Parathyroid adenoma (tissue), 2 donors: Measurements from ENCODE around the gene HHIPL1.

Experiments
- H2AFZ ChIP-seq: fragments of 300-600 bp; sonication (generic); one replicate; pipeline ENCODE4 v1.7.0; 2017; ENCODE audit warnings: antibody characterized with exemption, mild to moderate bottlenecking
- H3K27ac ChIP-seq: fragments of 300-600 bp; sonication (generic); one replicate; pipeline ENCODE4 v1.7.0; 2017
- H3K27me3 ChIP-seq: fragments of 300-600 bp; sonication (generic); one replicate; pipeline ENCODE4 v1.7.0; 2017; ENCODE audit warnings: low read length; ENCODE audit not compliant: control insufficient read depth, insufficient read depth
- H3K36me3 ChIP-seq: fragments of 300-600 bp; sonication (generic); one replicate; pipeline ENCODE4 v1.7.0; 2017; ENCODE audit warnings: low read length; ENCODE audit not compliant: control insufficient read depth, insufficient read depth
- H3K4me1 ChIP-seq: fragments of 300-600 bp; sonication (generic); one replicate; pipeline ENCODE4 v1.7.0; 2017; ENCODE audit warnings: control low read depth
- H3K4me2 ChIP-seq: fragments of 300-600 bp; sonication (generic); one replicate; pipeline ENCODE4 v1.7.0; 2017; ENCODE audit warnings: low read length
- H3K4me3 ChIP-seq: fragments of 300-600 bp; sonication (generic); one replicate; pipeline ENCODE4 v1.7.0; 2017; ENCODE audit warnings: low read depth, low read length
- H3K79me2 ChIP-seq: fragments of 300-600 bp; sonication (generic); one replicate; pipeline ENCODE4 v1.7.0; 2017; ENCODE audit warnings: control low read depth
- H3K9ac ChIP-seq: fragments of 300-600 bp; sonication (generic); one replicate; pipeline ENCODE4 v1.7.0; 2017; ENCODE audit warnings: mild to moderate bottlenecking
- H3K9me3 ChIP-seq: fragments of 300-600 bp; sonication (generic); one replicate; pipeline ENCODE4 v1.7.0; 2017; ENCODE audit warnings: low read length; ENCODE audit not compliant: control insufficient read depth
- CTCF ChIP-seq: fragments of 300-600 bp; sonication (generic); IDR thresholded peaks from one replicate; pipeline ENCODE4 v1.7.0; 2017; ENCODE audit warnings: antibody characterized with exemption, mild to moderate bottlenecking
- donor health status: primary hyperparathyroidism.

Gene HHIPL1

GRCh38 chr14:99674064-99674650 is 29.2 kb downstream of the HHIPL1 start:
- Histone ChIP-seq H3K27me3 (no peaks in the 10 kb centered on the region), H3K9ac (no peak overlapping the region), H3K36me3 (no peaks in the 10 kb centered on the region), H3K79me2 (no peaks in the 10 kb centered on the region), H3K4me1 (no peaks in the 10 kb centered on the region), H3K27ac (no peak overlapping the region), H3K4me2 (no peak overlapping the region), H2AFZ (no peak overlapping the region), H3K9me3 (no peaks in the 10 kb centered on the region), H3K4me3 (no peak overlapping the region)
- TF ChIP-seq CTCF: no peak

GRCh38 chr14:99674776-99675381 is 29.9 kb downstream of the HHIPL1 start:
- H3K79me2 ChIP-seq: no peaks in the 10 kb centered on the region
- H3K27me3 ChIP-seq: no peaks in the 10 kb centered on the region
- H3K4me3 ChIP-seq: no peak overlapping the region
- H3K9me3 ChIP-seq: no peaks in the 10 kb centered on the region
- H3K4me2 ChIP-seq: no peak overlapping the region
- H2AFZ ChIP-seq: peak overlapping the region; percentile 17
- no peak overlapping the region for H3K9ac ChIP-seq
- no peaks in the 10 kb centered on the region for H3K4me1 ChIP-seq
- no peak for TF ChIP-seq CTCF
- H3K27ac ChIP-seq: no peak overlapping the region
- no peaks in the 10 kb centered on the region for H3K36me3 ChIP-seq

GRCh38 chr14:99675382-99675835 is 30.5 kb downstream of the HHIPL1 start:
- H3K4me3 ChIP-seq: no peak overlapping the region
- no peaks in the 10 kb centered on the region for H3K4me1 ChIP-seq
- no peak overlapping the region for H3K9ac ChIP-seq
- H3K36me3 ChIP-seq: no peaks in the 10 kb centered on the region
- peak overlapping the region; percentile 17 for H2AFZ ChIP-seq
- no peak for TF ChIP-seq CTCF
- no peaks in the 10 kb centered on the region for H3K79me2 ChIP-seq
- no peaks in the 10 kb centered on the region for H3K9me3 ChIP-seq
- H3K4me2 ChIP-seq: no peak overlapping the region
- H3K27me3 ChIP-seq: no peaks in the 10 kb centered on the region
- no peak overlapping the region for H3K27ac ChIP-seq

- TF ChIP-seq CTCF: no peak
- Histone ChIP-seq H2AFZ (no peak overlapping the region), H3K36me3 (no peaks in the 10 kb centered on the region), H3K9ac (no peak overlapping the region), H3K27ac (no peak overlapping the region), H3K27me3 (no peaks in the 10 kb centered on the region), H3K4me1 (no peaks in the 10 kb centered on the region), H3K79me2 (no peaks in the 10 kb centered on the region), H3K4me2 (no peak overlapping the region), H3K9me3 (no peaks in the 10 kb centered on the region), H3K4me3 (no peak overlapping the region)
These were observed 31.0 kb downstream of the HHIPL1 start for GRCh38 chr14:99675951-99676350.

- Histone ChIP-seq H3K4me3 (no peak overlapping the region), H2AFZ (no peak overlapping the region), H3K27ac (no peak overlapping the region), H3K4me1 (no peaks in the 10 kb centered on the region), H3K36me3 (no peaks in the 10 kb centered on the region), H3K27me3 (no peaks in the 10 kb centered on the region), H3K9me3 (no peaks in the 10 kb centered on the region), H3K9ac (no peak overlapping the region), H3K79me2 (no peaks in the 10 kb centered on the region), H3K4me2 (no peak overlapping the region)
- TF ChIP-seq CTCF: no peak
These were observed 31.7 kb downstream of the HHIPL1 start for GRCh38 chr14:99676657-99677056.
